Caco-2 (cell line): ENCODE measurements around the gene RTTN. TPM values are rescaled to one million over a fixed set of nuclear protein-coding genes. Genes with fewer than 3 reads are reported as not detected.

Experiments used
- BruUV-seq: library from RNA; stranded (reverse); fragments of 400-500 nt; replicated peaks from 2 replicates; lab custom pipeline; 2021; lab: Mats Ljungman, UMichigan
- CTCF ChIA-PET: fragments of 300-600 bp; sonication (Branson Sonifier 250); formaldehyde crosslinking; loops from one replicate; lab custom pipeline; 2022; ENCODE audit warnings: antibody characterized with exemption; lab: Charles Lee
- POLR2A ChIA-PET: fragments of 300-600 bp; sonication (Branson Sonifier 250); formaldehyde crosslinking; loops from one replicate; lab custom pipeline; 2022; ENCODE audit warnings: antibody characterized with exemption; lab: Charles Lee
- DNase-seq, 2 experiments: peaks; one replicate each; pipeline versions ENCODE4 v3.0.0 to v3.0.0-alpha.2; 2020 to 2022
- H3K27me3 ChIP-seq: replicated peaks from 2 replicates; pipeline ENCODE4 v1.6.0; 2011; ENCODE audit warnings: low read length; ENCODE audit not compliant: control insufficient read depth, insufficient read depth
- H3K36me3 ChIP-seq: 2 replicates; pipeline ENCODE4 v1.5.1; 2011; ENCODE audit warnings: low read length; ENCODE audit not compliant: control insufficient read depth, insufficient read depth
- H3K4me1 ChIP-seq: fragments of 250-450 bp; sonication (Bioruptor Pico); 2 replicates; pipeline ENCODE4 v1.5.1; 2020; ENCODE audit warnings: mild to moderate bottlenecking
- H3K4me3 ChIP-seq: 2 replicates; pipeline ENCODE4 v1.5.1; 2011; ENCODE audit warnings: low read depth, mild to moderate bottlenecking, control low read depth, low read length
- H3K9me3 ChIP-seq: fragments of 250-450 bp; sonication (Bioruptor Pico); 2 replicates; pipeline ENCODE4 v1.5.1; 2020; ENCODE audit warnings: mild to moderate bottlenecking, moderate library complexity
- H3K27ac Mint-ChIP-seq: one replicate; pipeline ENCODE4 v1.8.0; 2022; ENCODE audit warnings: mixed read lengths; ENCODE audit not compliant: unreplicated experiment
- H3K27me3 Mint-ChIP-seq: one replicate; pipeline ENCODE4 v1.8.0; 2022; ENCODE audit warnings: mixed read lengths; ENCODE audit not compliant: insufficient read depth, unreplicated experiment
- H3K36me3 Mint-ChIP-seq: one replicate; pipeline ENCODE4 v1.8.0; 2022; ENCODE audit warnings: mild to moderate bottlenecking, mixed read lengths; ENCODE audit not compliant: insufficient read depth, unreplicated experiment
- H3K4me1 Mint-ChIP-seq: one replicate; pipeline ENCODE4 v1.8.0; 2022; ENCODE audit warnings: low read depth, mixed read lengths; ENCODE audit not compliant: unreplicated experiment
- H3K4me3 Mint-ChIP-seq: one replicate; pipeline ENCODE4 v1.8.0; 2022; ENCODE audit warnings: mild to moderate bottlenecking, moderate library complexity, mixed read lengths; ENCODE audit not compliant: unreplicated experiment
- H3K9me3 Mint-ChIP-seq: one replicate; pipeline ENCODE4 v1.8.0; 2022; ENCODE audit warnings: mixed read lengths; ENCODE audit not compliant: unreplicated experiment
- intact Hi-C: fragments of 100-400 bp; cut with micrococcal nuclease; formaldehyde crosslinking; loops from one replicate; pipeline ENCODE4 v1.10.0; 2022; ENCODE audit not compliant: unreplicated experiment
- total RNA-seq: library from RNA; stranded (reverse); gene quantifications from 2 replicates; pipeline ENCODE4 v1.2.3, GENCODE V29; 2022
- TF ChIP-seq, protein P1 (sequence below), 2 experiments: fragments of 200-600 bp in 1 of 2; IDR thresholded peaks; 1 replicate in 1 of 2; 2 replicates in 1 of 2; pipeline versions ENCODE4 v1.5.1 to v1.8.0; 2011 to 2022; ENCODE audit warnings: antibody characterized with exemption in 1 of 2, control low read depth in 1 of 2, inconsistent platforms in 1 of 2, low read depth in 1 of 2, low read length in 1 of 2, mild to moderate bottlenecking in 1 of 2, moderate library complexity in 1 of 2; ENCODE audit not compliant: insufficient read depth in 1 of 2, severe bottlenecking in 1 of 2, unreplicated experiment in 1 of 2

RTTN gene
- total RNA-seq, 1 experiment from 2014 or later = 14.6 TPM

DNA sequence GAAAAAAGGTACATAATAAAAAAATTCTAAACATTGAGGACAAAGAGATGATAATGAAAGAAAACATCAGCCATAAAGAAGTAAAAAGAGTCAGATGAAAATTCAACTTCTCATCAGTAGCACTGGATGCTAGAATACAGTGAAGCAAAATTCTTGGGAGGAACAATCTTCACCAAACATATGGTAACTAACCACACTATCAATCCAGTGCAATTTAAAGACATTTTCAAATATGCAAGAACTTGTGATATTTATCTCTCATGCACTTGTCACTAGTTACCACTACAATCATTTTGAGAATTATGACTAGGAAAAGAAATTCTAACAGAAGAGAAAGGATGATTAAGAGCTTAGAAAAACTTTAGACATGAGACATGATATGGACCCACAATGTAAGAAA lies 127.4 kb downstream of the RTTN start:
- DNase-seq = no peak
- H3K4me1 ChIP-seq = no peaks in the 10 kb centered on the region
- no TSS peak for BruUV-seq
- H3K9me3 ChIP-seq = no peaks in the 10 kb centered on the region
- H3K36me3 ChIP-seq = no peaks in the 10 kb centered on the region
- intact Hi-C loops = no loop called here
- no peak overlapping the region for H3K4me3 Mint-ChIP-seq
- TF ChIP-seq, protein P1, sequence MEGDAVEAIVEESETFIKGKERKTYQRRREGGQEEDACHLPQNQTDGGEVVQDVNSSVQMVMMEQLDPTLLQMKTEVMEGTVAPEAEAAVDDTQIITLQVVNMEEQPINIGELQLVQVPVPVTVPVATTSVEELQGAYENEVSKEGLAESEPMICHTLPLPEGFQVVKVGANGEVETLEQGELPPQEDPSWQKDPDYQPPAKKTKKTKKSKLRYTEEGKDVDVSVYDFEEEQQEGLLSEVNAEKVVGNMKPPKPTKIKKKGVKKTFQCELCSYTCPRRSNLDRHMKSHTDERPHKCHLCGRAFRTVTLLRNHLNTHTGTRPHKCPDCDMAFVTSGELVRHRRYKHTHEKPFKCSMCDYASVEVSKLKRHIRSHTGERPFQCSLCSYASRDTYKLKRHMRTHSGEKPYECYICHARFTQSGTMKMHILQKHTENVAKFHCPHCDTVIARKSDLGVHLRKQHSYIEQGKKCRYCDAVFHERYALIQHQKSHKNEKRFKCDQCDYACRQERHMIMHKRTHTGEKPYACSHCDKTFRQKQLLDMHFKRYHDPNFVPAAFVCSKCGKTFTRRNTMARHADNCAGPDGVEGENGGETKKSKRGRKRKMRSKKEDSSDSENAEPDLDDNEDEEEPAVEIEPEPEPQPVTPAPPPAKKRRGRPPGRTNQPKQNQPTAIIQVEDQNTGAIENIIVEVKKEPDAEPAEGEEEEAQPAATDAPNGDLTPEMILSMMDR (IDR thresholded peaks at IDR 0.05; ENCODE audit: insufficient read depth in 1 of 2, low read depth in 1 of 2, low read length in 1 of 2, severe bottlenecking in 1 of 2, unreplicated experiment in 1 of 2) = no peak
- no peaks in the 10 kb centered on the region for H3K36me3 Mint-ChIP-seq
- no peak overlapping the region for H3K27ac Mint-ChIP-seq
- no peaks in the 10 kb centered on the region for H3K27me3 ChIP-seq
- no peaks in the 10 kb centered on the region for H3K4me1 Mint-ChIP-seq
- H3K9me3 Mint-ChIP-seq = no peaks in the 10 kb centered on the region
- H3K27me3 Mint-ChIP-seq = no peaks in the 10 kb centered on the region
- POLR2A ChIA-PET = no interaction called here
- CTCF ChIA-PET = no interaction called here
- H3K4me3 ChIP-seq = no peak overlapping the region

DNA sequence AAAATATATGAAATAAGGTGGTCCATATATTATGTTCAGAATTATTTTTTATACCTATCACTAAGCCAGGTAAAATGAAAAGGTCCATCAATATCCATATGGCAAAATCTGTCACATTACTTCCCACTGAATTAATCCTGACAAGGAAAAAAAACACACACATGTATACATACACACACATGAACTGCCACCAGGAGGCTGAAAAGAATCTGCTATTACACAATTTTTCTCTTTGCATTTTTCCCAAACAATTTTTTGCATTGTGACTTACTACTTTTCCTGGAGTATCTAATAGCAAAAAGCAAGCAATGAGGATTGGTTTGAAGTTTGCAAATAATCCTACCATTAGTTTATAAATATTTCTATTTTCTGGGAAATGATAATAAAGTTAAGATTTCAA lies 129.6 kb downstream of the RTTN start:
- no TSS peak for BruUV-seq
- ChIA-PET POLR2A (no interaction called here), CTCF (no interaction called here)
- Mint-ChIP-seq H3K36me3 (no peaks in the 10 kb centered on the region), H3K4me1 (no peaks in the 10 kb centered on the region), H3K27ac (no peak overlapping the region), H3K4me3 (no peak overlapping the region), H3K27me3 (no peaks in the 10 kb centered on the region), H3K9me3 (no peaks in the 10 kb centered on the region)
- H3K36me3 ChIP-seq = no peaks in the 10 kb centered on the region
- no peaks in the 10 kb centered on the region for H3K4me1 ChIP-seq
- intact Hi-C loops = no loop called here
- H3K4me3 ChIP-seq = no peak overlapping the region
- no peak for DNase-seq
- TF ChIP-seq, protein P1 (IDR thresholded peaks at IDR 0.05; ENCODE audit: insufficient read depth in 1 of 2, low read depth in 1 of 2, low read length in 1 of 2, severe bottlenecking in 1 of 2, unreplicated experiment in 1 of 2) = no peak
- no peaks in the 10 kb centered on the region for H3K27me3 ChIP-seq
- no peaks in the 10 kb centered on the region for H3K9me3 ChIP-seq

DNA sequence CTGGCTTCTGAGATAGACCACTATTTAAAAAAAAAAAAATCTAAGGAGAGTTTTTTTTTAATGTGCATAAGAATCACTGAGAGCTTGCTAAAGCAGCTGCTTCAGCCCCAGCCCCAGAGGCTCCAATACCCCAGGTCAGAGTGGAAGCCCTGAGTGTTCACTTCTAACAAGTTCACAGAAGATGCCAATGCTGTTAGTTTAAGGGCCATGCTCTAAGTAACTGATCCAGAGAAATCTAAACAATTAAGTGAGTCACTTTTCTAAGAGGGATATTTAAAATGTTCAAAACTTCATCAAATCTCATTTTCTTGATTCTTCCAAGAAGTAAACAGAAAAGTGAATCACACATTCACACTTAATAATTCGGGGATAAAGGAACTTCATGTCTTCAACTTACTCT lies 131.4 kb downstream of the RTTN start:
- H3K36me3 ChIP-seq = no peaks in the 10 kb centered on the region
- H3K4me3 ChIP-seq = no peak overlapping the region
- no peaks in the 10 kb centered on the region for H3K4me1 ChIP-seq
- TF ChIP-seq, protein P1 (IDR thresholded peaks at IDR 0.05; ENCODE audit: insufficient read depth in 1 of 2, low read depth in 1 of 2, low read length in 1 of 2, severe bottlenecking in 1 of 2, unreplicated experiment in 1 of 2) = no peak
- Mint-ChIP-seq H3K27me3 (no peaks in the 10 kb centered on the region), H3K4me3 (no peak overlapping the region), H3K4me1 (no peaks in the 10 kb centered on the region), H3K27ac (no peak overlapping the region), H3K36me3 (no peaks in the 10 kb centered on the region), H3K9me3 (no peaks in the 10 kb centered on the region)
- no peaks in the 10 kb centered on the region for H3K27me3 ChIP-seq
- ChIA-PET CTCF (no interaction called here), POLR2A (no interaction called here)
- intact Hi-C loops = no loop called here
- BruUV-seq = no TSS peak
- DNase-seq = no peak
- no peaks in the 10 kb centered on the region for H3K9me3 ChIP-seq
